ENCODE measurements around the gene STARD13.

- no peak for TF ChIP-seq POLR2A (IDR thresholded peaks at IDR 0.05)
- TF ChIP-seq CTCF (IDR thresholded peaks at IDR 0.05) = no peak
These were observed 55.9 kb downstream of the STARD13 start for GRCh38 chr13:33229446-33230177.
